KMS-11 (cell line): ENCODE results near the gene PDLIM5.

ENCODE experiments used
- H2AFZ ChIP-seq: fragments of 200-600 bp; sonication (generic); 2 replicates; pipeline ENCODE4 v1.6.1; 2016; ENCODE audit warnings: antibody characterized with exemption, mixed run types, low read depth
- H3K27ac ChIP-seq: fragments of 200-600 bp; sonication (generic); 2 replicates; pipeline ENCODE4 v1.6.1; 2016; ENCODE audit warnings: mild to moderate bottlenecking, mixed run types
- H3K27me3 ChIP-seq: fragments of 200-600 bp; sonication (generic); 2 replicates; pipeline ENCODE4 v1.6.1; 2017; ENCODE audit warnings: mild to moderate bottlenecking, low read depth, mixed run types, moderate library complexity; ENCODE audit not compliant: insufficient read depth
- H3K36me3 ChIP-seq: fragments of 200-600 bp; sonication (generic); 2 replicates; pipeline ENCODE4 v1.6.1; 2017; ENCODE audit warnings: mild to moderate bottlenecking, mixed run types; ENCODE audit not compliant: insufficient read depth
- H3K4me1 ChIP-seq: fragments of 200-600 bp; sonication (generic); 2 replicates; pipeline ENCODE4 v1.6.1; 2016; ENCODE audit warnings: mild to moderate bottlenecking, low read depth, mixed run types; ENCODE audit not compliant: poor library complexity, severe bottlenecking
- H3K4me2 ChIP-seq: fragments of 200-600 bp; sonication (generic); 2 replicates; pipeline ENCODE4 v1.7.0; 2016; ENCODE audit warnings: mild to moderate bottlenecking, mixed run types
- H3K4me3 ChIP-seq: fragments of 200-600 bp; sonication (generic); IDR thresholded peaks from 2 replicates; pipeline ENCODE4 v1.6.1; 2017; ENCODE audit warnings: low read depth, low read length, mixed read lengths; ENCODE audit not compliant: insufficient read depth
- H3K79me2 ChIP-seq: fragments of 200-600 bp; sonication (generic); 2 replicates; pipeline ENCODE4 v1.6.1; 2016; ENCODE audit warnings: low read depth, mixed run types; ENCODE audit not compliant: insufficient read depth
- H3K9ac ChIP-seq: fragments of 200-600 bp; sonication (generic); 2 replicates; pipeline ENCODE4 v1.6.1; 2016; ENCODE audit warnings: mild to moderate bottlenecking, mixed run types
- H4K20me1 ChIP-seq: fragments of 200-600 bp; sonication (generic); 2 replicates; pipeline ENCODE4 v1.6.1; 2016; ENCODE audit warnings: mild to moderate bottlenecking, mixed run types; ENCODE audit not compliant: insufficient read depth
- CTCF ChIP-seq: fragments of 200-600 bp; sonication (generic); conservative IDR thresholded peaks from 2 replicates; pipeline ENCODE4 v1.6.1; 2017; ENCODE audit warnings: low read depth, mild to moderate bottlenecking, antibody characterized with exemption, low read length, moderate library complexity, mixed read lengths

The PDLIM5 gene

GRCh38 chr4:94648699-94649098, 197.0 kb downstream of the PDLIM5 start:
- Histone ChIP-seq H3K79me2 (no peaks in the 10 kb centered on the region), H3K36me3 (no peaks in the 10 kb centered on the region), H4K20me1 (no peaks in the 10 kb centered on the region), H3K4me3 (no peak overlapping the region), H3K27me3 (no peaks in the 10 kb centered on the region), H3K4me1 (no peaks in the 10 kb centered on the region), H3K27ac (no peak overlapping the region), H3K9ac (no peak overlapping the region), H3K4me2 (no peak overlapping the region), H2AFZ (no peak overlapping the region)
- TF ChIP-seq CTCF, result no peak

- H3K4me1 ChIP-seq, result no peaks in the 10 kb centered on the region
- no peaks in the 10 kb centered on the region for H3K27me3 ChIP-seq
- no peaks in the 10 kb centered on the region for H4K20me1 ChIP-seq
- H3K4me3 ChIP-seq, result no peak overlapping the region
- no peaks in the 10 kb centered on the region for H3K36me3 ChIP-seq
- no peak overlapping the region for H3K27ac ChIP-seq
- H3K9ac ChIP-seq, result no peak overlapping the region
- no peak for TF ChIP-seq CTCF
- H3K4me2 ChIP-seq, result no peak overlapping the region
- H3K79me2 ChIP-seq, result no peaks in the 10 kb centered on the region
- H2AFZ ChIP-seq, result no peak overlapping the region
These were observed 197.8 kb downstream of the PDLIM5 start for GRCh38 chr4:94649381-94650133.

GRCh38 chr4:94650134-94650495, 198.4 kb downstream of the PDLIM5 start:
- Histone ChIP-seq H3K4me1 (no peaks in the 10 kb centered on the region), H3K27ac (no peak overlapping the region), H3K9ac (no peak overlapping the region), H3K79me2 (no peaks in the 10 kb centered on the region), H3K27me3 (no peaks in the 10 kb centered on the region), H2AFZ (no peak overlapping the region), H3K4me2 (no peak overlapping the region), H3K4me3 (no peak overlapping the region), H3K36me3 (no peaks in the 10 kb centered on the region), H4K20me1 (no peaks in the 10 kb centered on the region)
- no peak for TF ChIP-seq CTCF

GRCh38 chr4:94650690-94651089, 198.9 kb downstream of the PDLIM5 start:
- Histone ChIP-seq H3K4me3 (no peak overlapping the region), H2AFZ (no peak overlapping the region), H3K79me2 (no peaks in the 10 kb centered on the region), H3K27me3 (no peaks in the 10 kb centered on the region), H3K36me3 (no peaks in the 10 kb centered on the region), H4K20me1 (no peaks in the 10 kb centered on the region), H3K9ac (no peak overlapping the region), H3K27ac (no peak overlapping the region), H3K4me2 (no peak overlapping the region), H3K4me1 (no peaks in the 10 kb centered on the region)
- TF ChIP-seq CTCF, result no peak
